ENCODE measurements around the gene TTLL12.

The TTLL12 gene

GRCh38 chr22:43180670-43181069 lies 6.3 kb downstream of the TTLL12 start:
- TF ChIP-seq GABPA (IDR thresholded peaks at IDR 0.05; ENCODE audit: low read depth) (no peak), SPI1 (IDR thresholded peaks at IDR 0.05; ENCODE audit: borderline replicate concordance, low read depth) (no peak), REST (IDR thresholded peaks at IDR 0.05; ENCODE audit: insufficient replicate concordance, low read depth) (no peak), POLR2AphosphoS5 (IDR thresholded peaks at IDR 0.05; ENCODE audit: low read depth) (no peak), CTCF (IDR thresholded peaks at IDR 0.05; ENCODE audit: insufficient read depth, low read length) (no peak)
- H3K4me3 ChIP-seq (replicated peaks; ENCODE audit: insufficient read depth, low read length) = no peak overlapping the region
- no peaks in the 10 kb centered on the region for H3K27me3 ChIP-seq (ENCODE audit: insufficient read depth, poor library complexity, severe bottlenecking)
- DNase-seq (ENCODE audit: low read depth in 1 of 2, low spot score in 1 of 2) = no peak
- no peak overlapping the region for H3K27ac ChIP-seq (replicated peaks)

DNA sequence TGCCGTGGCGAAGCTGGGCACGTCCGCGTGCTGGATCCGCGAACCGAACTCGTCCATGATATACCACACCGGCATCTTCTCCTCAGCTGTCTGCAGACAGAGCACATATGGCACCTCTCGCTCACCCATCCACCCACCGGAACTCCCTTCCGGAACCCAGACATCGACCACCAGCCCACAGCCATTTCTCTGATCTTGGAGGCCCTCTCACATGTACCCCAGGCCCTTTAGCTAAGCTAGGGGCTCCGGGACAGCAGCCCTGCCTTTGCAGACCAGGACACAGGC lies 7.1 kb downstream of the TTLL12 start:
- H3K27ac ChIP-seq (replicated peaks) = no peak overlapping the region
- H3K4me3 ChIP-seq (replicated peaks; ENCODE audit: insufficient read depth, low read length) = no peak overlapping the region
- TF ChIP-seq GABPA (IDR thresholded peaks at IDR 0.05; ENCODE audit: low read depth) = no peak
- TF ChIP-seq POLR2AphosphoS5 (IDR thresholded peaks at IDR 0.05; ENCODE audit: low read depth) = 0 out of 2 replicates have a peak, but pooled peaks have one; percentile 32
- H3K27me3 ChIP-seq (ENCODE audit: insufficient read depth, poor library complexity, severe bottlenecking) = no peaks in the 10 kb centered on the region
- DNase-seq (ENCODE audit: low read depth in 1 of 2, low spot score in 1 of 2) = no peak

- no peak for DNase-seq (ENCODE audit: low read depth in 1 of 2, low spot score in 1 of 2)
- Histone ChIP-seq H3K27me3 (ENCODE audit: insufficient read depth, poor library complexity, severe bottlenecking) (no peaks in the 10 kb centered on the region), H3K27ac (replicated peaks) (no peak overlapping the region), H3K4me3 (replicated peaks; ENCODE audit: insufficient read depth, low read length) (no peak overlapping the region)
- TF ChIP-seq CTCF (IDR thresholded peaks at IDR 0.05; ENCODE audit: insufficient read depth, low read length) = no peak
- no peak for TF ChIP-seq SPI1 (IDR thresholded peaks at IDR 0.05; ENCODE audit: borderline replicate concordance, low read depth)
- TF ChIP-seq POLR2AphosphoS5 (IDR thresholded peaks at IDR 0.05; ENCODE audit: low read depth) = no peak
- no peak for TF ChIP-seq GABPA (IDR thresholded peaks at IDR 0.05; ENCODE audit: low read depth)
- TF ChIP-seq REST (IDR thresholded peaks at IDR 0.05; ENCODE audit: insufficient replicate concordance, low read depth) = no peak
These were observed 7.6 kb downstream of the TTLL12 start for GRCh38 chr22:43179146-43179910.

GRCh38 chr22:43177479-43177878 lies 9.5 kb downstream of the TTLL12 start:
- no peak for TF ChIP-seq REST (IDR thresholded peaks at IDR 0.05; ENCODE audit: insufficient replicate concordance, low read depth)
- no peak for TF ChIP-seq CTCF (IDR thresholded peaks at IDR 0.05; ENCODE audit: insufficient read depth, low read length)
- no peak for TF ChIP-seq SPI1 (IDR thresholded peaks at IDR 0.05; ENCODE audit: borderline replicate concordance, low read depth)
- TF ChIP-seq POLR2AphosphoS5 (IDR thresholded peaks at IDR 0.05; ENCODE audit: low read depth) = no peak
- TF ChIP-seq GABPA (IDR thresholded peaks at IDR 0.05; ENCODE audit: low read depth) = no peak
- DNase-seq (ENCODE audit: low read depth in 1 of 2, low spot score in 1 of 2) = no peak

More at GRCh38 chr22:43177479-43177878, 9.5 kb downstream of the TTLL12 start:
- Histone ChIP-seq H3K27me3 (ENCODE audit: insufficient read depth, poor library complexity, severe bottlenecking) (no peaks in the 10 kb centered on the region), H3K27ac (replicated peaks) (no peak overlapping the region), H3K4me3 (replicated peaks; ENCODE audit: insufficient read depth, low read length) (no peak overlapping the region)

Measured in HL-60 (cell line).